GM23248 (cell line): Measurements from ENCODE around the gene BLACAT1. TPM values are rescaled to one million over a fixed set of nuclear protein-coding genes. Genes with fewer than 3 reads are reported as not detected.

ENCODE experiments used
- DNase-seq: peaks from one replicate; pipeline ENCODE4 v3.0.0-alpha.2; 2015
- H2AFZ ChIP-seq: fragments of 200-600 bp; sonication (generic); 2 replicates; pipeline ENCODE4 v1.6.1; 2016; ENCODE audit warnings: antibody characterized with exemption
- H3F3A ChIP-seq: fragments of 200-600 bp; sonication (generic); 2 replicates; pipeline ENCODE4 v1.6.1; 2016; ENCODE audit warnings: mild to moderate bottlenecking, antibody characterized with exemption, mixed run types; ENCODE audit not compliant: insufficient read depth
- H3K27ac ChIP-seq: fragments of 200-600 bp; sonication (generic); 2 replicates; pipeline ENCODE4 v1.5.1; 2016; ENCODE audit warnings: mild to moderate bottlenecking
- H3K27me3 ChIP-seq: fragments of 200-600 bp; sonication (generic); replicated peaks from 2 replicates; pipeline ENCODE4 v1.6.1; 2016; ENCODE audit warnings: mild to moderate bottlenecking; ENCODE audit not compliant: insufficient read depth
- H3K36me3 ChIP-seq: fragments of 200-600 bp; sonication (generic); 2 replicates; pipeline ENCODE4 v1.6.1; 2016; ENCODE audit warnings: low read depth, mild to moderate bottlenecking
- H3K4me1 ChIP-seq: fragments of 200-600 bp; sonication (generic); 2 replicates; pipeline ENCODE4 v1.6.1; 2016; ENCODE audit warnings: mild to moderate bottlenecking; ENCODE audit not compliant: insufficient read depth
- H3K4me2 ChIP-seq: fragments of 200-600 bp; sonication (generic); one replicate; pipeline ENCODE4 v1.6.1; 2016; ENCODE audit warnings: mild to moderate bottlenecking; ENCODE audit not compliant: unreplicated experiment
- H3K4me3 ChIP-seq: fragments of 200-600 bp; sonication (generic); 2 replicates; pipeline ENCODE4 v1.5.1; 2016; ENCODE audit warnings: mild to moderate bottlenecking
- H3K79me2 ChIP-seq: fragments of 200-600 bp; sonication (generic); 2 replicates; pipeline ENCODE4 v1.6.1; 2016; ENCODE audit warnings: mild to moderate bottlenecking; ENCODE audit not compliant: insufficient read depth
- H3K9ac ChIP-seq: fragments of 200-600 bp; sonication (generic); 2 replicates; pipeline ENCODE4 v1.6.1; 2016; ENCODE audit warnings: mild to moderate bottlenecking
- H3K9me2 ChIP-seq: fragments of 200-600 bp; sonication (generic); 2 replicates; pipeline ENCODE4 v1.6.1; 2016; ENCODE audit warnings: mixed run types, mild to moderate bottlenecking, moderate library complexity; ENCODE audit not compliant: insufficient read depth
- H3K9me3 ChIP-seq: fragments of 200-600 bp; sonication (generic); one replicate; pipeline ENCODE4 v1.6.1; 2017; ENCODE audit warnings: low read depth
- H4K20me1 ChIP-seq: fragments of 200-600 bp; sonication (generic); 2 replicates; pipeline ENCODE4 v1.6.0; 2016; ENCODE audit not compliant: insufficient read depth
- EZH2 ChIP-seq: fragments of 200-600 bp; sonication (generic); IDR thresholded peaks from 2 replicates; pipeline ENCODE4 v1.6.1; 2018; ENCODE audit warnings: antibody characterized with exemption, mild to moderate bottlenecking; ENCODE audit not compliant: insufficient read depth, poor library complexity, severe bottlenecking
- EZH2phosphoT487 ChIP-seq: fragments of 200-600 bp; sonication (generic); IDR thresholded peaks from 2 replicates; pipeline ENCODE4 v1.6.1; 2018; ENCODE audit warnings: antibody characterized with exemption, moderate library complexity, mild to moderate bottlenecking, low read depth; ENCODE audit not compliant: insufficient read depth
- WGBS, 2 experiments: methylation state at CpG; one replicate each; pipeline ENCODE4 v1.1.6; 2015 to 2017; ENCODE audit warnings: low lambda C conversion rate in 2 of 2, low coverage in 1 of 2; ENCODE audit errors: missing lambda C conversion rate in 2 of 2; 5-methylcytosine and 5-hydroxymethylcytosine counted together
- in situ Hi-C: fragments of 300-500 bp; cut with MboI; formaldehyde crosslinking; loops from 2 replicates; pipeline ENCODE4 v1.15.0; 2020
- polyA plus RNA-seq: library from polyadenylated mRNA; unstranded; fragments of >200 nt; fragmentation: Nextera tagmentation; extraction: Ambion mirVana; gene quantifications from 2 replicates; pipeline ENCODE4 v1.2.1, GENCODE V29; 2016
- total RNA-seq: library from RNA; depleted of rRNA; stranded (reverse); fragments of >200 nt; shearing (Covaris generic); gene quantifications from 2 replicates; pipeline ENCODE4 v1.2.3, GENCODE V29; 2014; rRNA removed

BLACAT1 gene
- total RNA-seq: not detected in 2 replicates
- polyA plus RNA-seq: not detected in 2 replicates

GRCh38 chr1:205455581-205456382 lies at the start of gene BLACAT1:
TSS of gene BLACAT1 (minus strand) at chr1:205456045.
- no peaks in the 10 kb centered on the region for H3K4me1 ChIP-seq
- H3F3A ChIP-seq: no peaks in the 10 kb centered on the region
- H3K4me2 ChIP-seq: no peak within 1 kb of the TSS
- in situ Hi-C loops: no loop called here
- no peaks in the 10 kb centered on the region for H3K79me2 ChIP-seq
- H4K20me1 ChIP-seq: no peaks in the 10 kb centered on the region
- no peak within 1 kb of the TSS for H3K27ac ChIP-seq
- H3K4me3 ChIP-seq: no peak within 1 kb of the TSS
- no peaks in the 10 kb centered on the region for H3K9me2 ChIP-seq
- no peak for DNase-seq
- TF ChIP-seq EZH2phosphoT487: 0 out of 2 replicates have a peak, but pooled peaks have one; percentile 71
- peak; percentile 77 for TF ChIP-seq EZH2
- H3K27me3 ChIP-seq: peaks cover 75% of the 10 kb centered on the region
- H3K9me3 ChIP-seq: no peaks in the 10 kb centered on the region
- WGBS, 2 experiments: 1 to 2% methylated on average over 48 to 52 of the region's 53 CpGs
- H3K9ac ChIP-seq: no peak within 1 kb of the TSS
- no peak within 1 kb of the TSS for H2AFZ ChIP-seq
- H3K36me3 ChIP-seq: no peaks in the 10 kb centered on the region

GRCh38 chr1:205505076-205505729 lies 49.4 kb upstream of the BLACAT1 start:
- Histone ChIP-seq H4K20me1 (no peaks in the 10 kb centered on the region), H3K79me2 (no peaks in the 10 kb centered on the region), H3K4me3 (peak overlapping the region; percentile 69), H3K4me2 (peak overlapping the region; percentile 76), H3K4me1 (no peaks in the 10 kb centered on the region), H2AFZ (peak overlapping the region; percentile 82), H3K36me3 (no peaks in the 10 kb centered on the region), H3F3A (no peaks in the 10 kb centered on the region), H3K27me3 (peaks cover 35% of the 10 kb centered on the region), H3K9me2 (no peaks in the 10 kb centered on the region), H3K27ac (no peak overlapping the region), H3K9me3 (no peaks in the 10 kb centered on the region), H3K9ac (no peak overlapping the region)
- 9 to 11% methylated on average over 15 to 18 of the region's 18 CpGs for WGBS, 2 experiments
- TF ChIP-seq EZH2phosphoT487 (no peak), EZH2 (peak; percentile 58)
- in situ Hi-C loops: no loop called here
- no peak for DNase-seq

- H3K9me3 ChIP-seq: no peaks in the 10 kb centered on the region
- 8 to 10% methylated on average over 23 to 42 of the region's 42 CpGs for WGBS, 2 experiments
- no peak within 1 kb of the TSS for H3K27ac ChIP-seq
- peaks cover 35% of the 10 kb centered on the region for H3K27me3 ChIP-seq
- H2AFZ ChIP-seq: peak within 1 kb of the TSS; percentile 82
- peak within 1 kb of the TSS; percentile 76 for H3K4me2 ChIP-seq
- H3K4me1 ChIP-seq: no peaks in the 10 kb centered on the region
- no peak for DNase-seq
- H4K20me1 ChIP-seq: no peaks in the 10 kb centered on the region
- H3K9me2 ChIP-seq: no peaks in the 10 kb centered on the region
- H3K79me2 ChIP-seq: no peaks in the 10 kb centered on the region
- no peaks in the 10 kb centered on the region for H3F3A ChIP-seq
- no peak within 1 kb of the TSS for H3K9ac ChIP-seq
- no peak for TF ChIP-seq EZH2phosphoT487
- TF ChIP-seq EZH2: no peak
- H3K36me3 ChIP-seq: no peaks in the 10 kb centered on the region
- in situ Hi-C loops: no loop called here
- peak within 1 kb of the TSS; percentile 69 for H3K4me3 ChIP-seq
Measured at GRCh38 chr1:205504311-205505075, 48.6 kb upstream of the BLACAT1 start, which contains the start of gene CDK18. TSS of gene CDK18 (plus strand) at chr1:205504669. CDS start at chr1:205523168, 18,499 bp downstream.

GRCh38 chr1:205502992-205503391 lies 47.1 kb upstream of the BLACAT1 start:
- no peak overlapping the region for H3K9ac ChIP-seq
- H3K36me3 ChIP-seq: no peaks in the 10 kb centered on the region
- WGBS, 2 experiments: 65 to 71% methylated on average over 3 of the region's 3 CpGs
- in situ Hi-C loops: no loop called here
- H4K20me1 ChIP-seq: no peaks in the 10 kb centered on the region
- no peak for DNase-seq
- H3K4me3 ChIP-seq: no peak overlapping the region
- H3K27me3 ChIP-seq: peaks cover 35% of the 10 kb centered on the region
- no peaks in the 10 kb centered on the region for H3K79me2 ChIP-seq
- no peaks in the 10 kb centered on the region for H3K4me1 ChIP-seq
- H3K9me3 ChIP-seq: no peaks in the 10 kb centered on the region
- TF ChIP-seq EZH2phosphoT487 (no peak), EZH2 (no peak)
- H3K9me2 ChIP-seq: no peaks in the 10 kb centered on the region
- H3K4me2 ChIP-seq: no peak overlapping the region
- H3K27ac ChIP-seq: no peak overlapping the region
- no peak overlapping the region for H2AFZ ChIP-seq
- no peaks in the 10 kb centered on the region for H3F3A ChIP-seq
